Upper lobe of right lung (tissue), 1 donor: ENCODE data around the gene SIDT2. TPM values are rescaled to one million over a fixed set of nuclear protein-coding genes. Genes with fewer than 3 reads are reported as not detected.

ENCODE experiments used
- ATAC-seq: fragments of 200-7000 bp; cut with Tn5 transposase; one replicate; pipeline ENCODE4 v1.9.1; 2020; ENCODE audit warnings: mild to moderate bottlenecking, moderate library complexity
- DNase-seq: peaks from one replicate; pipeline ENCODE4 v3.0.0-alpha.2; 2020
- H3K27ac ChIP-seq: fragments of 200-600 bp; one replicate; pipeline ENCODE4 v1.8.0; 2022
- H3K27me3 ChIP-seq: fragments of 200-600 bp; one replicate; pipeline ENCODE4 v1.8.0; 2022; ENCODE audit warnings: mild to moderate bottlenecking
- H3K36me3 ChIP-seq: fragments of 200-600 bp; one replicate; pipeline ENCODE4 v1.8.0; 2022
- H3K4me1 ChIP-seq: fragments of 200-600 bp; one replicate; pipeline ENCODE4 v1.8.0; 2022
- H3K4me3 ChIP-seq: fragments of 200-600 bp; one replicate; pipeline ENCODE4 v1.8.0; 2022; ENCODE audit warnings: mild to moderate bottlenecking
- H3K9me3 ChIP-seq: fragments of 200-600 bp; one replicate; pipeline ENCODE4 v1.8.0; 2022
- CTCF ChIP-seq: fragments of 200-600 bp; IDR thresholded peaks from one replicate; pipeline ENCODE4 v1.8.0; 2022; ENCODE audit warnings: antibody characterized with exemption
- intact Hi-C: fragments of 100-400 bp; cut with DNase I; formaldehyde crosslinking; loops from one replicate; pipeline ENCODE4 v1.11.0; 2022
- total RNA-seq: library from RNA; stranded (reverse); fragmentation: NEBNext Ultra II Directional; extraction: Animal tissue kit (Norgen Biotek cat#: 25700); gene quantifications from one replicate; pipeline ENCODE4 v1.2.1, GENCODE V29; 2021
- donor health status: DM: no; HTN: yes; CAD: no; lungs with severe emphysema.

Gene SIDT2
- total RNA-seq, 1 donor from 2014 or later: 107 TPM

GRCh38 chr11:117187799-117188481, 9.4 kb downstream of the SIDT2 start:
- intact Hi-C loops: no loop called here

GRCh38 chr11:117188620-117189081, 10.1 kb downstream of the SIDT2 start:
- Histone ChIP-seq H3K27ac (peak overlapping the region; percentile 63), H3K36me3 (peaks cover 45% of the 10 kb centered on the region), H3K9me3 (no peaks in the 10 kb centered on the region), H3K4me3 (no peak overlapping the region), H3K4me1 (no peaks in the 10 kb centered on the region), H3K27me3 (no peaks in the 10 kb centered on the region)
- peak; percentile 80 for DNase-seq
- intact Hi-C loops: no loop called here
- no peak for TF ChIP-seq CTCF
- peak; percentile 62 for ATAC-seq

More at GRCh38 chr11:117187799-117188481, 9.4 kb downstream of the SIDT2 start:
- no peaks in the 10 kb centered on the region for H3K27me3 ChIP-seq
- H3K36me3 ChIP-seq: peaks cover 46% of the 10 kb centered on the region
- ATAC-seq (no peak), DNase-seq (peak; percentile 61)
- H3K4me1 ChIP-seq: no peaks in the 10 kb centered on the region
- H3K4me3 ChIP-seq: no peak overlapping the region
- no peak for TF ChIP-seq CTCF
- H3K9me3 ChIP-seq: no peaks in the 10 kb centered on the region
- peak overlapping the region; percentile 63 for H3K27ac ChIP-seq

- H3K27me3 ChIP-seq: no peaks in the 10 kb centered on the region
- H3K4me1 ChIP-seq: no peaks in the 10 kb centered on the region
- peak; percentile 76 for DNase-seq
- H3K9me3 ChIP-seq: no peaks in the 10 kb centered on the region
- no peak overlapping the region for H3K4me3 ChIP-seq
- peak overlapping the region; percentile 63 for H3K27ac ChIP-seq
- intact Hi-C loops: no loop called here
- peaks cover 46% of the 10 kb centered on the region for H3K36me3 ChIP-seq
- TF ChIP-seq CTCF: no peak
- peak; percentile 71 for ATAC-seq
Observed at GRCh38 chr11:117189191-117189940, 10.8 kb downstream of the SIDT2 start.

GRCh38 chr11:117189941-117190544, 11.5 kb downstream of the SIDT2 start:
- H3K27me3 ChIP-seq: no peaks in the 10 kb centered on the region
- ATAC-seq: no peak
- no peak for TF ChIP-seq CTCF
- peaks cover 49% of the 10 kb centered on the region for H3K36me3 ChIP-seq
- no peaks in the 10 kb centered on the region for H3K9me3 ChIP-seq
- DNase-seq: peak; percentile 58
- intact Hi-C loops: no loop called here
- H3K4me1 ChIP-seq: no peaks in the 10 kb centered on the region
- no peak overlapping the region for H3K27ac ChIP-seq
- no peak overlapping the region for H3K4me3 ChIP-seq

- Histone ChIP-seq H3K27ac (no peak overlapping the region), H3K4me3 (no peak overlapping the region), H3K9me3 (no peaks in the 10 kb centered on the region), H3K36me3 (peaks cover 49% of the 10 kb centered on the region), H3K27me3 (no peaks in the 10 kb centered on the region), H3K4me1 (no peaks in the 10 kb centered on the region)
- intact Hi-C loops: no loop called here
- DNase-seq (peak; percentile 61), ATAC-seq (no peak)
- no peak for TF ChIP-seq CTCF
Observed at GRCh38 chr11:117191680-117192400, 13.3 kb downstream of the SIDT2 start.
